GM15510 (cell line): Measurements from ENCODE around the gene LCMT1.

ENCODE experiments used
- POLR2A ChIP-seq: IDR thresholded peaks from 3 replicates; pipeline ENCODE4 v1.6.1; 2011; ENCODE audit warnings: borderline replicate concordance; ENCODE audit not compliant: insufficient read length; ENCODE audit errors: extremely low read depth

LCMT1 gene

GRCh38 chr16:25210758-25211157 lies 99.2 kb downstream of the LCMT1 start:
- TF ChIP-seq POLR2A, result no peak

- TF ChIP-seq POLR2A, result no peak
Measured at GRCh38 chr16:25212636-25213035, 101.1 kb downstream of the LCMT1 start.

DNA sequence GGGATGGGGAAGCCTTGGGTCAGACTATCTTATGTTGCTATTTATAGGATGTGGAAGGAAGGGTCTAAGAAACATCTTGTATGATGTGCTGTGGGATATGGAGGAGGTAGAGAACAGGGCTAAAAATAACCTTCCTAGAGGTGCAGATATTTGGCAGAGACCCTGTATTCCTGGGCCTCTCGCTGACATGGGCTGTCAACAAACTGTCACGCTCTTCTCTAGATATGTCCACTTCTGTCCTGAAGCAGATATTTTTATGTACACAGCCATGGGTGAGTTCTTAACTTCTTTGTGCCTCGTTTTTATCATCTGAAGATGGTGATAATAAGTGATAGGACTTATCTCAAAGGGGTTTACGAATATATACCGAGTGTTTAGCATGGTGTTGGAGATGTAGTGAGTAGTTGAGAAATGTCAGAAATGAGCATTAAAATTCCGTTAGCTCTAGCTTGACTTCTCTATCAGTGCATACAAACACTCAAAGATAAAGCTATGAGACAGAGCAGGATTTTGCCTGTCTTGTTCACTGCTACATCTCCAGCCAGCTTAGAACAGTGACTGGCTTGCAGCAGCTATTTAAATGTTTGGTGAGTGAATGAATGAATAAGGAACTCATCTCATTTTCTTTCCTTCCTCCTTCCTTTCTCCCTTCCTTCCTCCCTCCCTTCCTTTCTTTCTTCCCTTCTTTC lies 102.3 kb downstream of the LCMT1 start:
- no peak for TF ChIP-seq POLR2A

DNA sequence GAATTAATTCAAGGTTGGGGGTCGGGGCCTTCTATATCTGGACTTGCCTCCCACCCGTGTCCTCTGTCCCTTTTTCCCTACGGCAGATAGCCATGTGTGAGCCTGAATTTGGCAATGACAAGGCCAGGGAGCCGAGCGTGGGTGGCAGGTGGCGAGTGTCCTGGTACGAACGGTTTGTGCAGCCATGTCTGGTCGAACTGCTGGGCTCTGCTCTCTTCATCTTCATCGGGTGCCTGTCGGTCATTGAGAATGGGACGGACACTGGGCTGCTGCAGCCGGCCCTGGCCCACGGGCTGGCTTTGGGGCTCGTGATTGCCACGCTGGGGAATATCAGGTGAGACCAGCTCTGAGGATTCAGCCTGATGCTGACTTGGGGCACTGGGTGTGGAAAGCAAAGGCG lies 105.6 kb downstream of the LCMT1 start:
- no peak for TF ChIP-seq POLR2A

GRCh38 chr16:25217921-25218320 lies 106.4 kb downstream of the LCMT1 start:
- no peak for TF ChIP-seq POLR2A

DNA sequence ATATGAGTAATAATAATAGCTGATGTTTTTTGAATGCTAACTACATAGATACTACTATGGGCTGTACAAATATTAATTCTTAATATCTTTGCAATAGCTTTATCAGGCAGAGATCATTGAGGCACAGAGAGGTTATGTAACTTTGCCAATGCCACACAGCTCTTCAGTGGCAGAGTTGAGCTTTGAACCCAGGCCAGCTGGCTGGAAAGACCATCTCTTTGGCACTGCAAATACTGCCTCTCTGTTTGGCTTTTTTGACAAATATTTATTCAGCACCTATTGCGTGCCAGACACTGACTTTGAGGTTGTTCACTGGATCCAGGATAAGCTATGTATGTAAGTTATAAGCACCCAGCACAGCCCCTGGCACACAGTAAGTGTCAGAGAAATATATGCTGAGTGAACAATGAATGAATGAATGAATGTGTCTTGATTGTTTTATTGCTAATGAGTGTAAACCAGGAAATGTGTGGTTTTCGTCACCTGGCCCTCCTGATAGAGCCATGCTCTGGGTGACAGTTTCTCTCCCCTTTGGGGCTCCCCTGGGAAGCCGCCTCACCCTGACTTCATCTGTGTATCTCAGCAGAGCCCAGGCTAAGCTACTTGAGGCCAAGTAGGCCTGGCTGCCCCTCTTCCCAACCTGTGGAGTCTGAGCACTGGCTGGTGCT lies 107.7 kb downstream of the LCMT1 start:
- TF ChIP-seq POLR2A, result no peak

DNA sequence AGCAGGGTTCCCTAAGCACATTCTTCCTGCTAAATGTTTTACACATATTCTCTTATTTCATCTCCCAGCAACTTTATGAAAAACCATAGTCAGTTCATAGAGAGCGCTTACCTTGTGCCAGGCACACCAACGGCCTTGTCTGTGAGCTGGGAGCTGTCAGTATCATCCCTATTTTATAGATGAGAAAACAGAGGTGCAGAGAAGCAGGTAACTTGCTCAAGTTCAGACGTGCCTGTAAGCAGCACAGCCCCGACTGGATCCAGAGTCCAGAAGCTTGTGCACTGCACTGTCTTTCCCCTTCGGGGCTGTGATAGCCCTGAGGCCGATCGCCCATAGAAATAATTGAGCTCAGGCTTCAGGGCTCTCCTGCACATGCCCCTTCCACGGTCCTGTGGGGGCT lies 111.4 kb downstream of the LCMT1 start:
- TF ChIP-seq POLR2A, result no peak

DNA sequence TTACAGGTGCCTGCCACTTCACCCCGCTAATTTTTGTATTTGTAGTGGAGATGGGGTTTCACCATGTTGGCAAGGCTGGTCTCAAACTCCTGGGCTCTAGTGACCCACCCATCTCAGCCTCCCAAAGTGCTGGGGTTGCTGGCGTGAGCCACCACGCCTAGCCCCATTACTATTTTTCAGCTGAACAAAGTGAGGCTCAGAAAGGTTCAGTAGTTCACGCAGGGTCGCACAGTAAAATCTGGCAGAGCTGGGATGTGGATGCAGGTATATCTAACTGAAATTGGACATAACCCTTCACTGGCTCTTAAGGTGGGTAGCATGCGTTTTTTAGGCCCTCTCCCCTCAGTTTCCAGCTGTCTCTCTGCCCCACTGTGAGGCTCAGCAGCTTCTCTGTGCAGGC lies 112.4 kb downstream of the LCMT1 start:
- no peak for TF ChIP-seq POLR2A

DNA sequence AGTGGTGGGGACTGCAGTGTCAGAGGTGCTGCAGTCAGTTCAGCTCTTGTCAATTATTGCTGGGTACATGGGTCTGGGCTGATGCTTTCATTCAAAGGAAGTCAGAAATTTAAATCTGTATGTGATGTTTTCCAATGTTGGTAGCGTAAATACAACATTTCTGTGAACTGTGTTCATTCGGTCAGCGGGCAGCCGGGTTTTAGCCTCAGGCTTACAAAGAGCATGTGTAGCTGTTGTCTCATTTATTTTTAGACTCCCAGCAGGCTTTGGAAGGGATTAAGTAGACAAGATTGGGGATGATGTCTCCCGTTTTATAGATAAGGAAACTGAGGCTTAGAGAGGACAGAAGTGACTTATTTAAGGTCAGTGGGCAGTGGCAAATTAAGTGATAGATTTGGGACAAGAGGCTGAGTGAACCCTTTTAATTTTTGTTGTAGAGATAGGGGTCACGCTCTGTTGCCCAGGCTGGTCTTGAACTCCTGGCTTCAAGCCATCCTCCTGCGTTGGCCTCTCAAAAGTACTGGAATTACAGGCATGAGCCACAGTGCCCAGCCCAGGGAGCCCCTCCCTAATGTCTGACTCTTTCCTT lies 113.3 kb downstream of the LCMT1 start:
- TF ChIP-seq POLR2A, result no peak
